Ramos (cell line): ENCODE measurements around the gene HBA1.
"Not testable (repeated sequence)": the region's sequence is repeated elsewhere in the genome, so short reads cannot be mapped to it uniquely, and the experiment has no call there.

Experiments used
- in situ Hi-C: fragments of 300-500 bp; cut with MboI; formaldehyde crosslinking; loops from one replicate; pipeline ENCODE4 v1.14.3; 2022; ENCODE audit warnings: low sequenced_read_pairs; ENCODE audit not compliant: unreplicated experiment

Gene HBA1

GRCh38 chr16:193441-193840 lies 17.0 kb downstream of the HBA1 start:
- in situ Hi-C loops, result loop anchor here (5.0 kb wide), 1 partner anchor 86 kb away; no protein-coding TSS in a partner anchor

GRCh38 chr16:194516-194915 lies 18.0 kb downstream of the HBA1 start:
- in situ Hi-C loops, result loop anchor here (5.0 kb wide), 1 partner anchor 87 kb away; no protein-coding TSS in a partner anchor

GRCh38 chr16:200388-200787 lies 23.9 kb downstream of the HBA1 start:
- in situ Hi-C loops, result no loop called here

GRCh38 chr16:203246-203645 lies 26.8 kb downstream of the HBA1 start:
- in situ Hi-C loops, result no loop called here

GRCh38 chr16:204046-204445 lies 27.6 kb downstream of the HBA1 start:
- in situ Hi-C loops, result not testable (repeated sequence)

- in situ Hi-C loops, result not testable (repeated sequence)
Observed at GRCh38 chr16:209359-209758, 32.9 kb downstream of the HBA1 start.

- in situ Hi-C loops, result not testable (repeated sequence)
Observed at GRCh38 chr16:211631-212180, 35.2 kb downstream of the HBA1 start.

GRCh38 chr16:212999-213398 lies 36.5 kb downstream of the HBA1 start:
- in situ Hi-C loops, result no loop called here

- in situ Hi-C loops, result no loop called here
Observed at GRCh38 chr16:220021-220420, 43.5 kb downstream of the HBA1 start.
